Stimulated activated CD8-positive, alpha-beta memory T cell treated with anti-CD3 and anti-CD28 coated beads, Interleukin-7, amount 100 ng/mL, for 48 hours (primary cell): ENCODE measurements around the gene KCNG2.

Experiments
- DNase-seq, 2 donors: peaks; one replicate each; pipeline ENCODE4 v3.0.0-alpha.2; 2020; ENCODE audit warnings: low read depth in 1 of 2; ENCODE audit errors: extremely low read depth in 1 of 2

The KCNG2 gene

GRCh38 chr18:79903787-79904356 is 106.1 kb downstream of the KCNG2 start:
- DNase-seq: no peak

- no peak for DNase-seq
Measured at GRCh38 chr18:79904357-79905147, 106.8 kb downstream of the KCNG2 start.

- DNase-seq: no peak
Measured at GRCh38 chr18:79905389-79905911, 107.7 kb downstream of the KCNG2 start.

- no peak for DNase-seq
Measured at GRCh38 chr18:79905993-79906392, 108.3 kb downstream of the KCNG2 start.

- no peak for DNase-seq
Measured at GRCh38 chr18:79906706-79907105, 109.0 kb downstream of the KCNG2 start.

GRCh38 chr18:79910563-79911343 is 113.0 kb downstream of the KCNG2 start:
- DNase-seq: no peak

- DNase-seq: no peak
Measured at GRCh38 chr18:79911344-79912270, 113.9 kb downstream of the KCNG2 start.

GRCh38 chr18:79912409-79912991 is 114.8 kb downstream of the KCNG2 start:
- DNase-seq: peak in 1 of 2 donors; percentile 47

GRCh38 chr18:79912994-79913831 is 115.5 kb downstream of the KCNG2 start:
- DNase-seq: no peak

- no peak for DNase-seq
Measured at GRCh38 chr18:79914614-79915160, 116.9 kb downstream of the KCNG2 start.

- no peak for DNase-seq
Measured at GRCh38 chr18:79915161-79916127, 117.7 kb downstream of the KCNG2 start.

GRCh38 chr18:79916128-79916494 is 118.4 kb downstream of the KCNG2 start:
- no peak for DNase-seq

- DNase-seq: no peak
Measured at GRCh38 chr18:79916546-79917168, 118.9 kb downstream of the KCNG2 start.

GRCh38 chr18:79917169-79917852 is 119.6 kb downstream of the KCNG2 start:
- DNase-seq: no peak

GRCh38 chr18:79917853-79918614 is 120.3 kb downstream of the KCNG2 start:
- DNase-seq: no peak

- no peak for DNase-seq
Measured at GRCh38 chr18:79918615-79919011, 120.9 kb downstream of the KCNG2 start.
